ENCODE results near the gene GJB5. TPM values are rescaled to one million over a fixed set of nuclear protein-coding genes. Genes with fewer than 3 reads are reported as not detected.

The GJB5 gene
- total RNA-seq, 1 donor from 2014 or later = not detected

Other genes with a start within 250 kb of the GJB5 start
- gene GJB4, start 4.7 kb downstream of the GJB5 start, total RNA-seq = not detected in 2 replicates
- gene GJB3, start 26.2 kb downstream of the GJB5 start, total RNA-seq = not detected in 2 replicates
- gene GJA4, start 38.0 kb downstream of the GJB5 start, total RNA-seq = not detected in 2 replicates
- 63.2 TPM in 2 replicates for gene SMIM12, start 104.7 kb downstream of the GJB5 start, total RNA-seq
- gene DLGAP3, start 174.6 kb downstream of the GJB5 start, total RNA-seq = 0.54 and 0.75 TPM in 2 replicates
- gene TMEM35B, start 230.3 kb downstream of the GJB5 start, total RNA-seq = 20.1 and 22.1 TPM in 2 replicates